OCI-LY1 (cell line): Measurements from ENCODE around the gene TPPP.
"Not testable (repeated sequence)": the region's sequence is repeated elsewhere in the genome, so short reads cannot be mapped to it uniquely, and the experiment has no call there.

ENCODE experiments used
- EZH2 ChIP-seq: fragments of 200-600 bp; sonication (generic), shearing (Covaris generic); IDR thresholded peaks from 2 replicates; pipeline ENCODE4 v1.8.0; 2017; ENCODE audit warnings: borderline replicate concordance, mixed run types, mild to moderate bottlenecking, antibody characterized with exemption, low read length, moderate library complexity, mixed read lengths
- TF ChIP-seq, protein P1 (sequence below): fragments of 200-600 bp; sonication (generic), shearing (Covaris generic); IDR thresholded peaks from 2 replicates; pipeline ENCODE4 v1.5.1; 2017; ENCODE audit warnings: mild to moderate bottlenecking, antibody characterized with exemption, low read length, moderate library complexity, mixed read lengths

DNA sequence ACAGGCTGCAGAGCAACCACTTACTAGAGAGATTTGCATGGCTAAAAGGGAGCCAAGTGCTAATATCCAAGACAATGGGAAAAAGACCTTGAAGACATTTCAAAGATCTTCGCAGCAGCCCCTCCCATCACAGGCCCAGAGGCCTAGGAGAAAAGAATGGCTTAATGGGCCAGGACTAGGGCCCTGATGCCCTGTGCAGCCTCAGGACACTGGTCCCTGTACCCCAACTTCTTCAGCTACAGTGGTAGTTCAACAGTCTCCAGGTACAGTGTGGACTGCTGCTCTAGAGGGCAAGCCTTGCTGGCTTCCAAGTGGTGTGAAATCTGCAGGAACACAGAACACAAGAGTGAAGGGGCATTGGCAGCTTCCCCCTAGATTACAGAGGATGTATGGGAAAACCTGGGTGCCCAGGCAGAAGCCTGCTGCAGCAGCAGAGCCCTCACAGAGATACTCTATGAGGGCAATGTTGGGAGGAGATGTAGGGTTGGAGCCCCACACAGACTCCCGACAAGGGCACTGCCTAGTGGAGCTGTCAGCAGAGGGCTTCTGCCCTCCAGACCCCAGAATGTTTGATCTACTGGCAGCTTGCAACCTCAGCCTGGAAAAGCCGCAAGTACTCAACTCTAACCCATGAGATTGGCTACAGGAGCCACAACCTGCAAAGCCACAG is 15.8 kb upstream of the TPPP start:
- TF ChIP-seq, protein P1, sequence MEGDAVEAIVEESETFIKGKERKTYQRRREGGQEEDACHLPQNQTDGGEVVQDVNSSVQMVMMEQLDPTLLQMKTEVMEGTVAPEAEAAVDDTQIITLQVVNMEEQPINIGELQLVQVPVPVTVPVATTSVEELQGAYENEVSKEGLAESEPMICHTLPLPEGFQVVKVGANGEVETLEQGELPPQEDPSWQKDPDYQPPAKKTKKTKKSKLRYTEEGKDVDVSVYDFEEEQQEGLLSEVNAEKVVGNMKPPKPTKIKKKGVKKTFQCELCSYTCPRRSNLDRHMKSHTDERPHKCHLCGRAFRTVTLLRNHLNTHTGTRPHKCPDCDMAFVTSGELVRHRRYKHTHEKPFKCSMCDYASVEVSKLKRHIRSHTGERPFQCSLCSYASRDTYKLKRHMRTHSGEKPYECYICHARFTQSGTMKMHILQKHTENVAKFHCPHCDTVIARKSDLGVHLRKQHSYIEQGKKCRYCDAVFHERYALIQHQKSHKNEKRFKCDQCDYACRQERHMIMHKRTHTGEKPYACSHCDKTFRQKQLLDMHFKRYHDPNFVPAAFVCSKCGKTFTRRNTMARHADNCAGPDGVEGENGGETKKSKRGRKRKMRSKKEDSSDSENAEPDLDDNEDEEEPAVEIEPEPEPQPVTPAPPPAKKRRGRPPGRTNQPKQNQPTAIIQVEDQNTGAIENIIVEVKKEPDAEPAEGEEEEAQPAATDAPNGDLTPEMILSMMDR = not testable (repeated sequence)
- not testable (repeated sequence) for TF ChIP-seq EZH2
